EH (cell line): ENCODE results near the gene RET.
"Not testable (repeated sequence)": the region's sequence is repeated elsewhere in the genome, so short reads cannot be mapped to it uniquely, and the experiment has no call there.

Source experiments
- DNase-seq: peaks from one replicate; pipeline ENCODE4 v3.0.0-alpha.2; 2015; ENCODE audit warnings: low read depth

The RET gene

DNA sequence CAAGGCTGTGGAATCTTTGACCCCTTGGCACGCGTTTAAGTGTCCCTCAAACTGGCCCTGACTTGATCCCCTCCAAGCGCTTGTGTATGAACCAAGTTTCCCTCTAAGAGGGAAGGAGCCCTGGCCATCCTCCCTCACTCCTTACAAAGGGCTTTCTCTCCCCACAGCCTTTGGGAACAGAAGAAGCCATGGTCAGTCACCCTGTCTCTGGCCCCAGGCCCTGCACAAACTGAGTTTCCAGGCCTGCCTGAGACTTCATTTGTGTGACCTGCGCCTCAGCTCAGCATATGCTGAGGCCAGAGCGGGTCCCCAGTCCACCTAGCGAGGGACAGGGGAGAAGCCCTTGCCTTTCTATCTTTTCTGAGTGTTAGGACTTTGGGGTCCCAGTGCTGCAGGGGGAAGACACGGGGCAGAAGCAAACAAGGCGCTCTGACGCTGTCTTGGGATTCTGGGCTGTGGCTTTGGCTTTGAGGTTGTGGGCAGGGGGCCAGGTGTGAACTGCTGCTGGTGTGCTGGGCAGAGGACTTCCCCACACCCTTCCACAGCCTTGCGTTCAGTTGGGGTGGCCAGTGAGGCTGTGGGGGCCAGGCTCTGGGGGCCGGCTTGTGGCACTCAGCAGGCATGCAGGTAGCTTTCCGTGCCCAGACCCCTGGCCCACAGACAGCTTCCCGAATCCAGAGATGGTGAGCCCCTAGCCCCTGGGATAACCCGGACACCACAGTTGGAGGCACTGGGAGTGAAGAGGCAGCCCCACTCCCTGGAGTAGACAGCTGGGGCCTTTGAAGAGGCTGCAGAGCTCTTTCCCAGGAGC lies 1.5 kb downstream of the RET start:
- DNase-seq = no peak

DNA sequence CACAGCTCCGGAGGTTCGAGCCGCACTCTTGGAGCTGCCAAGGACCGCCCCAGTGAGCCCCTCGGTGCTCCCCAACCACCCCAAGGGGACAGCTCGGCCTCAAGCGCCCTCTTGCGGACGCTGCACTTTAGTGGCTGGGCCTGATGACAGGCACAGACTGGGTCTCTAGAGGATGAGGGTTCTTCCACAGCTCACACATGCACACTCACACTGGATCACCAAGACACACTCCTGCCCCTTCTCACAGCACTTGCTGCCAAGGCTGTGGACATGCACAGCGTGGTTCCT lies 2.1 kb downstream of the RET start:
- DNase-seq = peak; percentile 10

DNA sequence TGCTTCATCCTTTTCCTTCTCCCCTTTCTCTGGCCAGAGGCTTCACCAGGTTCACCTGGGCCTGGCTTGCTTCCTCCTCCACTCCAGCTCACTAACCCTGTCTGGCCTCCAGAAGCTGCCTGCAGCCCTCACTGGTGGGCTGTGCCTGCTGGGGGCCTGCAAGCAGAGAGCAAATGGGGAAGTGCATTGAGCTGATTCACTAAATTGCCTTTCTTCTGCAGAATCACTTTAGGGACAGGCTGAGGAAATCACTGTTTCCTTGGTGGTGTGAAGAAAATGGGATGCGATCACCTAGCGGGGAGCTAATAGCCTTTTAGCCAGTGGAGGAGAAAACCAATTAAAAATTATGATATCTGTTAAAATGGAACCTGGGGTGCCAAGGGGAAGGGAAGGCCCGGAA lies 3.0 kb downstream of the RET start:
- DNase-seq = no peak

DNA sequence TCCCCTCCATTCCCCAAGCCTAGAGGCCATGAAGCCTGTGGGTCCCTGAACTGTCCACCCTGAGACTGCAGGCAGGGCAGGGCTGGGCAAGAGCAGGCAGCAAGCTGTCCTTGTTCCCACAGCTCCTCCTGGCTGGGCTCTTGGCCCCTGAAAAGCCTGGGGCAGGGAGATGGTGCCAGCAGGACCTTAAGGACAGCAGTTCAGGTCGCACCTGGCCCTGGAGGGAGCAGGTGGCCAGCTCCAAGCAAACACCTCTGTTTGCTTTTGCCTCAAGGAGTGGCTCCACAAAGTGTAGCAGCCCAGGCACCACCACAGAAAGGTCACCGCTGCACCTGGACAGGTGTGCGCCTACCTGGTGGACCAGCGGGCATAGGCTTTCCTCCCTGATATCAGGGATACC lies 5.2 kb downstream of the RET start:
- DNase-seq = no peak

DNA sequence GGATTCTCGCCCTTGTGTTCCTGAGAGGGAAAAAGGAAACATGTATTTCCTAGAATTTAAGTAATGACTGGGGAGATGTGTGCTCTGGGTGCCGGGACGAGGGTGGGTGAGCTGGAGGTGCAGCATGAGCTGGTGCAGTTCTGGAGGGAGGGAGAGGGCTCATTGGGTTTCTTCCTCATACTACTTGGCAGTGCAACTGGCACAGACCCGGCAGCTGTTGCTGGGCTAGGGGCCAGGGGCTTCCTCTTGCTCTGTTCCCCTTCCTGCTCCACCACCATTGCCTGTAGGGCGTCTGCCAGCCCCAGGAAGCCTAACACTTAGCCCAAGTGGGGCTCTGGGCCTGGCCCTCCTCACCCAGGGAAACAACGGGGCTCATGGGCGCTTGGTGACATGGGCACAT lies 5.9 kb downstream of the RET start:
- no peak for DNase-seq

DNA sequence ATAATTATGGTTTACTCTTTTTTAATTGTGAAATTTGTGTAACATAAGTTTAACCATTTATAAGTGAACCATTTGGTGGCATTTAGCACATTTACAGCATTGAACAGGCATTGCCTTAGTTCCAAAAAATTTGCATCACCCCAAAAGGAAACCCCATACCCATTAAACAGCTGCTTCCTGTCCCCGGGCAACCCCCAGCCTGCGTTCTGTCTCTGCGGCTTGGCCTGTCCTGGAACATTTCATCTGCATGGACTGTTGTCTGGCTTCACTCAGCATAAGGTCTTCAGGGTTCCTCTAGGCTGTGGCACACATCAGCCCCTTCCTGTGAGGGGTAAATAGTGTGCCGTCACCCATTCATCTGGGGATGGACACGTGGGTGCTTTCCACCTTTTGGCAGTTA lies 6.9 kb downstream of the RET start:
- DNase-seq = no peak

DNA sequence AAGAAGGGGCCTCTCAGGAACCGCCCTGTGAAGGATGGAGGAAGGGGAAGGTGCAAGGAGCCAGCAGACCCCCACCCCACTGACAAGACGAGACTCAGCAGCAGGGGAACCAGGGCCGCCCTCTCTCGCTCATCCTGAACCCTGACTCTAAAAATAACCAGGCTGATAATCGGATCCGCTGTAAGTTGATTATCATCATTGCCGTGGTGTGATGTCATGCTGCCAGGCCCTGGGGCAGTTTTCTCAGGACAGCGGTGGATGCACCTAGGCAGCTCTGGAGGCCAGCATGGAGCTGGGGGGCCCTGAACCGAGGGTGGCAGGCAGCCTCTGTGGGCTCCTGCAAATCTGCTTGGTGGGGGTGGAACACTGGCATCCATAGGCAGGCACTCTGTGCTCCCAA lies 7.9 kb downstream of the RET start:
- DNase-seq = no peak

DNA sequence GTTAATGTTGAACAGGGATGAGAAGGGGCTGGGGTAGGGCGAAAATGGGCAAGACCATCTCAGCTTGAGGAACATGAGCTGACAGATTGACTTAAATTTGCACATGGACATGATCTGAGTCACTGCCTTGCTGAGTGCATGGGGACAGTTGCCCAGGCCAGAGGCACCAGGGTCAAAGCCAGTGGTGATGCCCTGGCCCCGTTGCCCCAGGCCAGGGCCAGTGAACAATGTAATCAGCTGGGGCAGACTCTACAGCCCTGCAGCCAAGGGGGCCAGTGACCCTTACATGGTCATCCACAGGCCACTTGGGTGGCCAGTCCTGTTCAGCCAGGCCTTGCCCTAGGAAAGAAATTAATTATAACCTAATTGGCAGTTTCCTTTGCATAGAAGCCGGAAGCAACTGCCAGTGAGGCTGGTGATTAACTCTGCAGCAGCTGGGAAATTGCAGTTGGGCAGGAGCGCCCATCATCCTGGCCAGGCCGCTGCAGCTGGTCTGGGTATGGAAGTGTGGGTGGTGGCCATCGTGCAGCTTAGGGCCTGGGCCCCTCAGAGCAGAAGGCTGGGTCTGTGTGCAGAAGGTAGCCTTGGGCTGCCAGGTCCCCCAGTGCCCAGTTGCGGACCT lies 9.6 kb downstream of the RET start:
- DNase-seq = no peak

DNA sequence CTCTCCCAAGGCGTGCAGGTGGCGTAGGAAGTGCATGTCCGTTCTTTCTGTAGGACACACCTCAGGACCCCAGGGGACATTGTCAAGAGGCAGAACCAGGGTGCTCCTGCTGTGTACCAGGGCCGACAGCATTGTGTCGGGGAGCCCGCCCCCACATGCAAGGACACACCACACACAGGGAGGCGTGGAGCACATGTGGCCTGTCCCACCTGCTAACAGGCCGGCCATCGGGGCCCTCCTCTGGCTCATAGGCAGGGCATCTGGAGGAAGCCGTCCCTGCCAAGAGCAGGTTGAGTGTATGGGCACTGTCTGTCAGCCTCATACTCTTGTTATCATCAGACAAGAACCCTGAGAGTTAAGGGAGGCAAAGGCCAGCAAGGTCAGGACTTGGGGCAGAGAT lies 12.7 kb downstream of the RET start:
- no peak for DNase-seq

DNA sequence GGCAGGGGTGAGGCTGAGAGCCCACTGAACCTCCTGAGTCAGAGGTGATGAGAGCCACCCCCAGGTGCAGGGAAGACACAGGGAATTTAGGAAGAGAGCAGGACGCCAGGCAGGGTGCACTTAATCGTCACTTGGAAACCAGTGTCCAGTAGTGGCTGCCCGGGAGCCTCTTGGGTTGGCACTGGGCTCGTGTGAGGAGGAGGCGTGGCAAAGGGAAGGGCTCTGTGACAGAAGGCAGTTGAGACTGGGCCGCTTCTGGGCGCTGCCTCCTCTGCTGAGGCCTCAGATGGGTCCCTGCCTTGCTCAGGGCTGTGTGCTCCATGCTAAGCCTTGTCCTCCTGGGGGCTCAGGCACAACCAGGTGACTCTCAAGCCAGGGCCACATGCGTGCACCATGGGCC lies 13.3 kb downstream of the RET start:
- DNase-seq = no peak

DNA sequence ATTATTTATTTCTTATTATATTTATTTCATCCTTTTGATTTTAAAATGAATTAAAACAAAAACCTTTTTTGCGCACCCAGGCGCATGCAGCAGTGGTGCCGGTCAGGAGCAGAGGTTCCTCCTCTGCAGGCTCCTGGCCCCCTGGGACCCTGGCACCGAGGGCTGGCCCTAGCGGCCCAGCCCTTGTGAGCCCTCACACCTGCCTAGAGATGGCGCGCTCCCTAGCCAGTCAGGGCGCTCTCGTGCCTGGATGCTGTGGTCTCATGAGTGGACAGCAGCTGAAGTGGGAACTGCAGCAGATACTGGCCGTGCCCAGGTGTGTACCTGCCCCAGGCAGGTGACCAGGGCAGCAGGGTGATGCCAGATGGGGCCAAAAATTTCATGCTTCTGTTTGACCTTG lies 13.8 kb downstream of the RET start:
- no peak for DNase-seq

DNA sequence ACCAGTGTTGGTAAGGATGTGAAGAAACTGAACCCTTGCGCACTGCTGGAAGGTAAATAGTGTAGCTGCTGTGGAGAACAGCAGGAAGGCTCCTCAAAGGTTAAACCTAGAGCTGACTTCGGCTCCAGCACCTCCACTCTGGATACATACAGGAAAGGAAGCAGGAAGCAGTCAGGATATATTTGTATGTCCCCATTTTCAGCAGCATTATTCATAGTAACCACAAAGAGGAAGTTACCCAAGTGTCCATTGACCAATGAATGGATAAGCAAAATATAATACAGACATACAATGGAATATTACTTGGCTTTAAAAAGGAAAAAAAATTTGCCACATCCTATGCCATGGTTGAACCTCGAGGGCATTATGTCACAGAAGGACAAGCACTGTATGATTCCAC lies 15.0 kb downstream of the RET start:
- no peak for DNase-seq

DNA sequence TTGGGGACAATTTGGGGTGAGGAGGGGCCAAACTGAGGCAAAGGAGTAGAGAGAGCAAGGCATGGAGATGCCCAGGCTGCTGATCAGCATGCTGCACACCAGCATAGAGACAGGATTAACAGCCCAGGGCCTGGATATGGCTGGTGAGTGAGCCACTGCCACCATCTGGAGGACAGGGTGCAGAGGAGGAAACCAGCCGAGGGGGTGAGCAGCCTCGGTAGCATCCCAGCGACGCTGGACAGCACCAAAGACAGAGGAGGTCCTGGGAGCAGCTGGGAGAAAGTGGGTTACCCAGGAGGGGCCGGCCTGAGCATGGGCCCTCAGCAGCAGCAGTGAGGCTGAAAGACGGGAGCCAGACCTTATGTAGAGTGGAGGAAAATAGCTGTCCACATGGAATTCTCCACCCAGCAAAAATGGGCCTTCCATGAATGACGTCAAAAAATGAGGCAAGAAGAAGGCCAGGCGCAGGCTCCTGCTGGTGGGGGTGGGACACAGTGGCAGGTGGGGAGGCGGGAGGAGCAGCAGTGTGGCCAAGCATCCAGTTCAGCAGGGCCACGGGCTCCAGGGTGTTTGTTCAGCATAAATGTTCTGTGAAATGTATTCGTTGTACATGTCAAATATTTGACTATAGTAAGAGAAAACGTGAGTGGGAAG lies 16.7 kb downstream of the RET start:
- DNase-seq = peak; percentile 40

DNA sequence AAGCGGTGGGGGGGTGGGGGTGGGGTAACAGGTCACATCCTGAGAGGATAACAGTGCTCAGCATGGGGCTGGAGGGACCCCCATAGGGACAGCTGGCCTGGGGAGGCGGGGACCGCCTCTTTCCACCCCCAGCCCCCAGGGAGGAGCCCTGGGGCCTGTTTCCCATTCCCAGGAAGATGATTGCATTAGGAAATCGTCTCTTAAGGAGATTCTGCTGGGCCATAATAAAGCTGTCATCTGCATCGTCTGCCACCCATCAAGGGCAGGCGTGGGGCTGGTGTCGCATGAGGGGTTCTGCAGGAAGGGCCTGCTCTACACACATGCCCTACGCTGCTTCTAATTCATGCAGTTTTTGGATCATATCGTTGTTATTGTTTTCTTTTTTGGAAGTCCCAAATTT lies 17.2 kb downstream of the RET start:
- no peak for DNase-seq

DNA sequence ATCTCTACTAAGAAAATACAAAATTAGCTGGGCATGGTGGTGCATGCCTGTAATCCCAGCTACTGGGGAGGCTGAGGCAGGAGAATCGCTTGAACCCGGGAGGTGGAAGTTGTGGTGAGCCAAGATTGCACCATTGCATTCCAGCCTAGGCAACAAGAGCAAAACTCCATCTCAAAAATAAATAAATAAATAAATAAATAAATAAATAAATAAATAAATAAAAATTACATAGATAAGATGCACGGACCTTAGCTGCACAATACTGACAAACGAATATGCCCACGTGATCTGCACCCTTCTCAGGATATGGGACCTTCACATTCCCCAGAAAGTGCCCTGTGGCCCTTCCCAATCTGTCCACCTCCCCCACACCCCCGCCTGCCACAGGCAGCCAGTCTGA lies 22.5 kb downstream of the RET start:
- DNase-seq = not testable (repeated sequence)

DNA sequence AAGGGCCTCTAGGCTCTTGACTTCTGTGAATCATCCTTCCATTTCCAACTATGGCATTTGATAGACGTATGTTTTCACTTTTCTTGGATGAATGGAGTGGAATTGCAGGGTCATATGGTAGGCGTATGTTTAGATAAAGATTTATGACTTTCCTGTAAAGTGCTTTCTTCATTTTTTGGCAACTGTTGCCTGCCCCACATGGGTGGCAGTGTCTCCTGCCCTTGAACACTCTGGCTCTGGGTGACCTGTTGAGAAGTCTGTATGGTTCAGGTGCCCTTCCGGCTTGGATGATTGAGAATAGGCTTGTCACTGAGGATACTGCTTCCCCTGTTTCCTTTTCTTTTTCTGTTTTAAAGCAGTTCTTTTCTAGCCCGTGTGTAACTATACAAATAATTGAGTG lies 23.1 kb downstream of the RET start:
- no peak for DNase-seq

DNA sequence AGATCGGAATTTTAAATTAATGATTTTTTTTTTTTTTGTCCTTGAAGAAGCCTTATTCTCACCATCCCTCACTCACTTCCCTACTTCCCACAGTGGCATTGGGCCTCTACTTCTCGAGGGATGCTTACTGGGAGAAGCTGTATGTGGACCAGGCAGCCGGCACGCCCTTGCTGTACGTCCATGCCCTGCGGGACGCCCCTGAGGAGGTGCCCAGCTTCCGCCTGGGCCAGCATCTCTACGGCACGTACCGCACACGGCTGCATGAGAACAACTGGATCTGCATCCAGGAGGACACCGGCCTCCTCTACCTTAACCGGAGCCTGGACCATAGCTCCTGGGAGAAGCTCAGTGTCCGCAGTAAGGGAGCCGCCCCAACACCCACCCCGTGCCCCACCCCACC lies 23.5 kb downstream of the RET start:
- no peak for DNase-seq

DNA sequence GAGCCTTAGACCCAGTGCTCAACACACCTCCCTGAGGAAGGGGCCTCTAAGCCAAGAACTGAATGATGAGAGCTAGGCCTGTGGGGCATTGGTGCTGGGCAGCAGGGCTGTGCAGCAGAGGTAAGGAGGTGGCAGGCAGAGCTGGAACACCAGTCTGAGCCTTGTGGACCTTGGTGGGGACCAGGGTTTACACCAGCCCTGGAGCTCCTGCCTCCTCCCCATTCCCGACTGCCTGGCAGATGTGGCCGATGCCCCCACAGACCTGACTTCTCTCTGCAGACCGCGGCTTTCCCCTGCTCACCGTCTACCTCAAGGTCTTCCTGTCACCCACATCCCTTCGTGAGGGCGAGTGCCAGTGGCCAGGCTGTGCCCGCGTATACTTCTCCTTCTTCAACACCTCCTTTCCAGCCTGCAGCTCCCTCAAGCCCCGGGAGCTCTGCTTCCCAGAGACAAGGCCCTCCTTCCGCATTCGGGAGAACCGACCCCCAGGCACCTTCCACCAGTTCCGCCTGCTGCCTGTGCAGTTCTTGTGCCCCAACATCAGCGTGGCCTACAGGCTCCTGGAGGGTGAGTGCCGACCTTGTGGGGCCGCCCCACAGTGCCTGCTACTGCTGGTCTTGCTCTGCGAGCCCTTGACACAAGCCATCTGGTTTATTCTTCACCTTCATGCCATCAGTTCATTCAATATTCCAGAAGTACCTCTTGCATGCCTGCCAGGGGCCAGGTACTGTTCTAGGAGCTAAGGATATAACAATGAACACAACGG lies 25.4 kb downstream of the RET start:
- no peak for DNase-seq

DNA sequence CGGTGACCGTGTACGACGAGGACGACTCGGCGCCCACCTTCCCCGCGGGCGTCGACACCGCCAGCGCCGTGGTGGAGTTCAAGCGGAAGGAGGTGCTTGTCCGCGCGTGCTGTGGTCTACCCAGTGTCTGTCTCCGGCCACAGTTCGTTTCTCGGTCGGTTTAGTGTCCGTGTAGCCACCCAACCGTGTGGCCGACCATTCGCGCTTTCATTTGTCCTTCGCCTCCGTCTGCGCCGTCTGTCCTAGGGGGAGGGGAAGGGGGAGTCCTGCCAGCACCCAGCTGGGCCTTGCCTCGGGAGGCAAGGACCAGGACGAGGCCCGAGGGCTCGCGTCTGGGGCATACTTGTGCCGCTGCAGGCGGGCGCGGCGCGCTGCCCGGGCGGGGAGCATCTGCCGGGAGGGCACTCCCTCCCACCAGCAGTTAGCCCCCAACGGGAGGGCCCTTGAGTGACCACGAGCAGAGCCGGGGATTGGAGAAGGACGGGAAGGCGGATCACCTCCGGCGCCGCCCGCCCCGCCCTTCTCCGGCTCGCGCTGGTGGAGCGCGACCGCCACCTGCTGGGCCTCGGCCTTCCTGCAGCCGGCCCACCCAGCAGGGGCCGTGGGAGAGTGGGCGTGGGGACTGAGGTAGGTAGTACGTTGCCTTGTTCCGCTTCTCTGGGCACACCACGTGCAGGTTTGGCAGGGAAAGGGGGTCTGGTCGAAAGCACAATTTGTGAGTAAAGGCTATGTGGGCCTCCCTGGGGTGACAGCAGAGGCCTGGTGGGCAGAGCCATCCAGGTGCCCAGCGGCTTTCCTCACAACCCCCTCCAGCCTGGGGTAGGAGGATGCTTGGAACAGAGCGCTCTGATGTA lies 28.5 kb downstream of the RET start:
- DNase-seq = peak; percentile 84

DNA sequence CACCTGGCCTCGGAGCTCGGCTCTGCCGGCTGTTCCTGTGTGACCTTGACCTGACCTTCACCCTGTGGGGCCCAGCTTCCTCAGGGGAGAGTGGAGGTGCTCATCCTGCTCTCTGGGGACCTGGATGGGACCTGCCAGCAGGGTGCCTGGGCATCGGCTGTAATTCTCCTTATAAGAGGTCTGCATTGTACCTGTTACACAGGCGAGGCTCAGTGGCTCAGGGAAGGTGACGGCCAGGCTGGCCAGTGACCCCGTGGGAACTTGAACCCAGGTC lies 29.0 kb downstream of the RET start:
- no peak for DNase-seq

DNA sequence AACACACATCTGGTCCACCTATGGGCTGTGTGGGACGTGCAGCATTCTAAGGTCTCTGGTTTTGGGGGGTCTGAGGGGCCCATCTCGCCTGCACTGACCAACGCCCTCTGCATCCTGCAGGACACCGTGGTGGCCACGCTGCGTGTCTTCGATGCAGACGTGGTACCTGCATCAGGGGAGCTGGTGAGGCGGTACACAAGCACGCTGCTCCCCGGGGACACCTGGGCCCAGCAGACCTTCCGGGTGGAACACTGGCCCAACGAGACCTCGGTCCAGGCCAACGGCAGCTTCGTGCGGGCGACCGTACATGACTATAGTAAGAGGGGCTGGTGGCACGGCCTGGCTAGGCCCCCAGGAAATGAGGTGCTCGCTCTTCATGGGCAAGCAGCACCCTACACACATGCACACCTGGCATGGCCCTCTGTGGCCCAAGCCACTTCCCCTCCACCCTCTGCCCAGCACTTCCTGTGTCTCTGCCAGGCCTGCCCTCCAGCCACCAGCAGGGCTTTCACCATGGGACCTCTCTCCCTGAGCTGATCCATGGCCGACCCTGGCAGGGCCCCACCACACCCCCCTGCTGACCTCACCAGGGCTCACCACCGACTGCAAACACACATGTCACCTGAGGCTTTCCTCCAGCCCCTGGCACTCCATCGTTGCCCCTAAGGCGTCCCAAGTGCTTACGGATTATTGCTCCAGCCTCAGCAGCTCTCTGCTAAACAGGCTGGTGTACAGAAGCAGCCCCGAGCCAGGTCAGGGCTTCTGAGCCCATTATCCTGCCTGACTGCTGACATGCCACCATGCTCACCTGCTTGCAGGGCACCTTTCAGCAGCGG lies 29.6 kb downstream of the RET start:
- no peak for DNase-seq
